Activated T-cell treated with anti-CD3 and anti-CD28 coated beads, Interleukin-2, amount 50 U/mL, for 4 hours (primary cell): ENCODE data around the gene ATP9B. TPM values are rescaled to one million over a fixed set of nuclear protein-coding genes. Genes with fewer than 3 reads are reported as not detected.

Experiments
- ATAC-seq, 2 donors: fragments of 200-7000 bp; cut with Tn5 transposase; one replicate each; pipeline ENCODE4 v1.10.0; 2021
- DNase-seq: peaks from one replicate; pipeline ENCODE4 v3.0.0-alpha.2; 2020
- H3K27me3 Mint-ChIP-seq: one replicate; pipeline ENCODE4 v1.8.0; 2021; ENCODE audit warnings: low read depth, mixed read lengths
- H3K36me3 Mint-ChIP-seq: one replicate; pipeline ENCODE4 v1.8.0; 2022; ENCODE audit warnings: mixed read lengths; ENCODE audit not compliant: insufficient read depth
- H3K4me1 Mint-ChIP-seq: one replicate; pipeline ENCODE4 v1.8.0; 2021; ENCODE audit warnings: low read depth, mixed read lengths
- H3K4me3 Mint-ChIP-seq: one replicate; pipeline ENCODE4 v1.8.0; 2021; ENCODE audit warnings: mild to moderate bottlenecking, moderate library complexity, mixed read lengths
- H3K9me3 Mint-ChIP-seq: one replicate; pipeline ENCODE4 v1.8.0; 2021; ENCODE audit warnings: mixed read lengths
- total RNA-seq, 3 donors: library from RNA; stranded (reverse); gene quantifications; one replicate each; pipeline ENCODE4 v1.2.1, GENCODE V29; 2021

The ATP9B gene
- total RNA-seq, 3 donors from 2014 or later = 16.3 to 21.6 (median 20.2) TPM

DNA sequence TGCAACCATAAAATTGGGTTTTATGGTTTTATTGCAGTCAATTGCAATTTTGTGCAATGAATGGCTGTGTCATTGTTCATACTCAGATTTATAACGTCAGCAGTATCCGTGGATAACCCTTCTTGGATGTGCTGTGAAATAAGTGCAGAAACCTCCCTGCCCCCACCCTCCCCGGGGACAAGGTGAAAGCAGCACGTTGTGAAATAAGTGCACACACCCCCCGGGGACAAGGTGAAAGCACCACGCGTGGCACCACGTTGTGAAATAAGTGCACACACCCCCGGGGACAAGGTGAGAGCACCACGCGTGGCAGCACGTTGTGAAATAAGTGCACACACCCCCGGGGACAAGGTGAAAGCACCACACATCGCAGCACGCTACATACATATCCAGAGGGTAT, 232.9 kb downstream of the ATP9B start:
- ATAC-seq = no peak
- no peaks in the 10 kb centered on the region for H3K9me3 Mint-ChIP-seq

GRCh38 chr18:79305911-79306310, 236.7 kb downstream of the ATP9B start:
- ATAC-seq = no peak
- H3K4me1 Mint-ChIP-seq = no peaks in the 10 kb centered on the region
- DNase-seq = no peak
- no peak overlapping the region for H3K4me3 Mint-ChIP-seq
- peaks cover 31% of the 10 kb centered on the region for H3K36me3 Mint-ChIP-seq
- H3K9me3 Mint-ChIP-seq = no peaks in the 10 kb centered on the region
- no peaks in the 10 kb centered on the region for H3K27me3 Mint-ChIP-seq

More for the DNA sequence above, 232.9 kb downstream of the ATP9B start:
- H3K4me1 Mint-ChIP-seq = no peaks in the 10 kb centered on the region
- no peak for DNase-seq
- no peaks in the 10 kb centered on the region for H3K27me3 Mint-ChIP-seq
- no peak overlapping the region for H3K4me3 Mint-ChIP-seq
- H3K36me3 Mint-ChIP-seq = peaks cover 26% of the 10 kb centered on the region

DNA sequence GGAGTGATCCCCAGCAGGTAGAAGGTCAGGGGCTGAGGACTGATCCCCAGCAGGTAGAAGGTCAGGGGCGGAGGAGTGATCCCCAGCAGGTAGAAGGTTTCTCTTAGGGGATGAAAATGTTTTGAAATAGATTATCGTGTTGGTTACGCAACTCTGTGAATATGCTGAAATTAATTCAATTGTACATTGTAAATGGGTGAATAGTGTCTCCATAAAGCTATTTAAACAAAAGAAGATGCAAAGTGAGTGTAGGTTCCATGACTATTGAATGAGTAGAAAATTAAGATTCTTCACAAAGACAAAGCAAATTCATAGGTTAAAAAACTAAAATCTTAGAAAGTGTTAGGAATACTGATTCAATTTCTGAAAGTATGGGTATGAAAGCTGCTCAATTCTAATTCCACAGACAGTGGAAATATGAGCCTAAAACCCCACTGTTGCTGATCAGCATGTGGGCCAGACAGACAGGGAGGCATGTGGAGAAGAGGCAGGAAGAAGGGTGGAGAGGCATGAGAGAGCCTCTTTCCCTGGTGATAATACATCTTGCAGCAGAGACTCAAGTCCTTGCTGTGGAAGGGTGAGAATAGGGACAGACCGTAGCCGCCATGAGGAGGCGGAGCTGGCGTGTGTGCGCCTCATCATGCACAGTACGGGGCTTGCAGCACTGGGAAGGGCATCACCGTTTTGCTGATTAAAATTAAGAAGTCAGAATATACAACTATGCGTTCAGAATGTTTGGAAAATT, 240.6 kb downstream of the ATP9B start:
- ATAC-seq (no peak), DNase-seq (no peak)
- Mint-ChIP-seq H3K9me3 (peaks cover 6% of the 10 kb centered on the region), H3K36me3 (peaks cover 54% of the 10 kb centered on the region), H3K27me3 (no peaks in the 10 kb centered on the region), H3K4me3 (no peak overlapping the region), H3K4me1 (no peaks in the 10 kb centered on the region)

DNA sequence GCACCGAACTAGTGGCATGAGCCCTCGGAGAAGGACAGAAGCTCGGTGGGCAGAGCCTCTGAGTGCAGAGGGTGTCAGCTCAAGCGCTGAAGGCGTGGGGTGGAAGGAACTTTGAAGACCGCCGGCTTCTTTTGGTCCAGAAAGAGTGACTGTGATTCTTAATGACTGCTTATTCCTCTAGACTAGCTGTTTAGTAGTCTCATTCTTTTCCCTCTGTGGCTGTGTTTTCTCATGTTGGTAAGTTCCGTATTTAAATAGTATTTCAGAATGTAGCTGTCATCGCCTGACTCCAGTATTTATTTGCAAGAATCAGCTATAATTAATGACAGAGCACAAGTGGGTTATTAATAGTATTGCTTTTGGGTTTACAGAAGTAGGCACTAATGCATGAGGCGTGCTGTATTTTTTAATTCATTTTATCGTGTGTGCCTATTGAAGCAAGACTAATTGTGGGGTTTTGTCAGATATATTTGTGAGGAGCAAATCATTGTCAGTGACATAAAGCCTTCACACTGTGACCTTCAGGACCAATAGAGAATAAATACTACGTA, 245.7 kb downstream of the ATP9B start:
- Mint-ChIP-seq H3K4me3 (no peak overlapping the region), H3K4me1 (peaks cover 22% of the 10 kb centered on the region), H3K9me3 (peaks cover 17% of the 10 kb centered on the region), H3K36me3 (peaks cover 52% of the 10 kb centered on the region), H3K27me3 (no peaks in the 10 kb centered on the region)
- no peak for DNase-seq
- ATAC-seq = no peak

GRCh38 chr18:79315596-79315995, 246.4 kb downstream of the ATP9B start:
- Mint-ChIP-seq H3K27me3 (no peaks in the 10 kb centered on the region), H3K4me1 (peaks cover 22% of the 10 kb centered on the region), H3K36me3 (peaks cover 48% of the 10 kb centered on the region), H3K9me3 (peaks cover 17% of the 10 kb centered on the region), H3K4me3 (no peak overlapping the region)
- DNase-seq = no peak
- ATAC-seq = no peak

- DNase-seq = no peak
- ATAC-seq = no peak
- H3K27me3 Mint-ChIP-seq = no peaks in the 10 kb centered on the region
- peaks cover 22% of the 10 kb centered on the region for H3K4me1 Mint-ChIP-seq
- peaks cover 48% of the 10 kb centered on the region for H3K36me3 Mint-ChIP-seq
- peaks cover 17% of the 10 kb centered on the region for H3K9me3 Mint-ChIP-seq
- H3K4me3 Mint-ChIP-seq = no peak overlapping the region
These were observed 248.5 kb downstream of the ATP9B start for GRCh38 chr18:79317703-79318102.

- ATAC-seq (no peak), DNase-seq (no peak)
- Mint-ChIP-seq H3K27me3 (no peaks in the 10 kb centered on the region), H3K9me3 (peaks cover 17% of the 10 kb centered on the region), H3K4me1 (peaks cover 22% of the 10 kb centered on the region), H3K4me3 (no peak overlapping the region), H3K36me3 (peaks cover 45% of the 10 kb centered on the region)
These were observed 249.0 kb downstream of the ATP9B start for GRCh38 chr18:79318142-79318673.

GRCh38 chr18:79320216-79320850, 251.1 kb downstream of the ATP9B start:
- no peak for ATAC-seq

GRCh38 chr18:79321625-79322405, 252.6 kb downstream of the ATP9B start:
- H3K4me3 Mint-ChIP-seq = no peak overlapping the region
- H3K9me3 Mint-ChIP-seq = peaks cover under 1% of the 10 kb centered on the region
- DNase-seq (no peak), ATAC-seq (no peak)
- peaks cover 22% of the 10 kb centered on the region for H3K4me1 Mint-ChIP-seq
- H3K36me3 Mint-ChIP-seq = peaks cover 25% of the 10 kb centered on the region
- H3K27me3 Mint-ChIP-seq = no peaks in the 10 kb centered on the region

More at GRCh38 chr18:79320216-79320850, 251.1 kb downstream of the ATP9B start:
- Mint-ChIP-seq H3K9me3 (peaks cover 11% of the 10 kb centered on the region), H3K4me3 (no peak overlapping the region), H3K4me1 (peaks cover 22% of the 10 kb centered on the region), H3K36me3 (peaks cover 38% of the 10 kb centered on the region), H3K27me3 (no peaks in the 10 kb centered on the region)
- no peak for DNase-seq

- DNase-seq = no peak
- no peak for ATAC-seq
- peaks cover 21% of the 10 kb centered on the region for H3K4me1 Mint-ChIP-seq
- H3K36me3 Mint-ChIP-seq = peaks cover 27% of the 10 kb centered on the region
- peaks cover 4% of the 10 kb centered on the region for H3K9me3 Mint-ChIP-seq
- H3K27me3 Mint-ChIP-seq = no peaks in the 10 kb centered on the region
- no peak overlapping the region for H3K4me3 Mint-ChIP-seq
These were observed 253.2 kb downstream of the ATP9B start for GRCh38 chr18:79322441-79322840.

DNA sequence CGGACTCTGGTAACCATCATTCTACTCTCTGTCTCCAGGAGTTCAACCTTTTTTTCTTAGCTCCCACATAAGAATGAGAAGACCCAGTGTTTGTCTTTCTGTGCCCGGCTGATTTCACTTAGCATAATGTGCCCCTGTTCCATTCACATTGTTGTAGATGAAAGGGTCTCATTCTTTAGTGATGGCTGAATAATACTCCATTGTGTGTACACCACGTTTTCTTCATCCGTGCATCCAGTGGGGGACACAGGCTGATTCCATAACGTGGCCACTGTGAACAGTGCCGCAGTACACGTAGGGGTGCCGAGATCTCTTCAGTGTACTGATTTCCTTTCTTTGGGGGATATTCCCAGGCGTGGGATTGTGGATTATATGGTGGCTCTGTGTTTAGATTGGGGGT, 254.3 kb downstream of the ATP9B start:
- Mint-ChIP-seq H3K27me3 (no peaks in the 10 kb centered on the region), H3K36me3 (peaks cover 27% of the 10 kb centered on the region), H3K9me3 (peaks cover 4% of the 10 kb centered on the region), H3K4me1 (peaks cover 11% of the 10 kb centered on the region), H3K4me3 (no peak overlapping the region)
- no peak for DNase-seq
- no peak for ATAC-seq

GRCh38 chr18:79326413-79327198, 257.4 kb downstream of the ATP9B start:
- Mint-ChIP-seq H3K4me3 (peak overlapping the region; percentile 4), H3K4me1 (peaks cover 6% of the 10 kb centered on the region), H3K27me3 (no peaks in the 10 kb centered on the region), H3K36me3 (peaks cover 24% of the 10 kb centered on the region), H3K9me3 (peaks cover 4% of the 10 kb centered on the region)
- DNase-seq (no peak), ATAC-seq (peak; percentile 55 to 75)

DNA sequence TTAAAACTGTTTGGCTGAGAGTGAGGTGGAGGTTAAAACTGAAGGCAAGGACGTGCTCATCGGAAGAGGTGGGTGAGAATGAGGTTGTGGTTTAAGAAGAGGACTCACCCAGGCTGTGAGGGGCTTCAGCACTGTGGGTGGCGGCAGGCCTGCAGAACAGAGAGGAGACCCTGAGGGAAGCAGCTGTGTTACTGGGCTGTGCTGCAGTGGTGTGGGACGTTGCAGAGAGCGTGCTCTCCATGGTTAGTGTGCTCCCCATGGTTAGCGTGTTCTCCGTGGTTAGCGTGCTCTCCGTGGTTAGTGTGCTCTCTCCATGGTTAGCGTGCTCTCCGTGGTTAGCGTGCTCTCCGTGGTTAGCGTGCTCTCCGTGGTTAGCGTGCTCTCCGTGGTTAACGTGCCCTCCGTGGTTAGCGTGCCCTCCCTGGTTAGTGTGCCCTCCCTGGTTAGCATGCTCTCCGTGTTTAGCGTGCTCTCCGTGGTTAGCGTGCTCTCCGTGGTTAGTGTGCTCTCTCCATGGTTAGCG, 258.1 kb downstream of the ATP9B start:
- Mint-ChIP-seq H3K27me3 (no peaks in the 10 kb centered on the region), H3K9me3 (peaks cover 4% of the 10 kb centered on the region), H3K4me3 (peak overlapping the region; percentile 4), H3K36me3 (peaks cover 19% of the 10 kb centered on the region), H3K4me1 (peaks cover 6% of the 10 kb centered on the region)
- ATAC-seq (peak in 1 of 2 donors; percentile 48), DNase-seq (no peak)
